Endothelial cell of hepatic sinusoid (primary cell): ENCODE results near the gene PCNX2.

ENCODE experiments used
- in situ Hi-C: cut with HindIII; loops from 2 replicates; pipeline ENCODE4 v1.10.0; 2017; ENCODE audit warnings: low sequenced_read_pairs

The PCNX2 gene

GRCh38 chr1:233065685-233066084 is 229.8 kb downstream of the PCNX2 start:
- in situ Hi-C loops = no loop called here

GRCh38 chr1:233064988-233065387 is 230.5 kb downstream of the PCNX2 start:
- in situ Hi-C loops = no loop called here

DNA sequence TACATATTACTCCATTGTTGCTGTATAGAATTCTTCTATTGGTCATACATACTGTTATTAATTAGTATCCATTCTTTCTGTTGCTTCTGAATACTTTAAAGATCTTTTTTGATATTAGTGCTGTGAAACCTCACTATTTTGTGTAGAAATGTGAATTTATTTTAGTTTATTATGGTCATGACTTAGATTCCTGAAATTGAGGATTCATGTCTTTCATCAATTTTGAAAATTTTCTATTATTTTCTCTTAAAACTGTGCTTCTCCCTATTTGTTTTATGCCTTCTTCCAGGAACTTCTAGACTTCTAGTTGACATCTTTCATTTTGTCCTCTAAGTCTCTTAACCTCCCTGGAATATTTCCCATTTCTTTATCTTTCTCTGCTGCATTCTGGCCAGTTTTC is 232.1 kb downstream of the PCNX2 start:
- in situ Hi-C loops = no loop called here

GRCh38 chr1:233061265-233061664 is 234.3 kb downstream of the PCNX2 start:
- in situ Hi-C loops = no loop called here

GRCh38 chr1:233060461-233060994 is 235.0 kb downstream of the PCNX2 start:
- in situ Hi-C loops = no loop called here

DNA sequence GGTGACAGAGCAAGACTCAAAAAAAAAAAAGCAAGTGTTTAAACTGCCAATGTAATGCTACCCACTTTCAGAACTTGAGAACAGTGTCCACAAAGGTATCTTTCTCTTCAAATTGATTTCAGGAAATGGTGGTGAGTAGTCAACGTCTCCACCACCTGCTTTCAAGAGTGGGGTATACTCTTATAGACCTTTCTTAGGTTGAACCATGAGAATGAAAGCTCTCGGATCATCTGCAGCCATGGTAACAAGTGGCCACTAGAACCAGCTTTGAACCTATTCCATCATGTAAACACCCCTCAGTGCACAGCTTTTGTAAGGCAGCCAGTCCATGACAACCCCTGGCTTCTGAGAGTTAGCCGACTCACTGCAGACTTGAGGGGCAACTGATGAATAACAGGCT is 237.7 kb downstream of the PCNX2 start:
- in situ Hi-C loops = no loop called here

DNA sequence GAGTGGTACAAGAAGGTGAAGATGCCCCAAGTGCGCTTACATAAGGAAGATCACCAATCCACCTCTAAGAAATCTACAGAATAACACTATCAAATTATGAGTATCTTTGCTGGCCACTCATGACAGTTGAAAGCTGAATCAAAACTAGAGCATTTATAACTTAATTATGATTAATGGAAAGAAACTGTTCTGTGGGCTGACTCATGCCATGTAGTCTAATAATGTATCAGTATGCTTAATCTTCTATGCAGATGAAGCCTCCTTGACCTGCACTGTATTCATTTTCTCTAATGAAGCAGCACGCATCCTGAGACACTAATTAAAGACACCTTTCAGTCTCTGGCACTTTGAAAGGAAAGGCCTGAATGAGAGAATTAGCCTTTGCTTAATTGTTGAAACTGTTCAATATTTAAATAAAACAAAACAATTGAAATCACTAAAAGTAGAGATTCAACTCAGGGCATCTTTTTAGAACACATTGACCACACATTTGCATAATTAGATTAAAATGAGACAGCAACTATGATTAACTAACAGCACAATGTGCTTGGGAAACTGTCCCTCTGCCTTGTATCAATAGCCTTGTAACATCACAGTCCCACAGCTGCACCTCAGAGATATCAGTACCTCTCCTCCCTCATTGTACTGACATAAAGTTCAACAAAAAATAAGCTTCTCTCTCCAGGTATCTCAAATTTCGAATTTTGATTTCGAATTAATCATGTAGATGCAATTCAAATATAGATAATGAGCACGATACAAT is 239.5 kb downstream of the PCNX2 start:
- in situ Hi-C loops = no loop called here

GRCh38 chr1:233045588-233045987 is 249.9 kb downstream of the PCNX2 start:
- in situ Hi-C loops = no loop called here

- in situ Hi-C loops = no loop called here
Measured at GRCh38 chr1:233042834-233043233, 252.7 kb downstream of the PCNX2 start.

DNA sequence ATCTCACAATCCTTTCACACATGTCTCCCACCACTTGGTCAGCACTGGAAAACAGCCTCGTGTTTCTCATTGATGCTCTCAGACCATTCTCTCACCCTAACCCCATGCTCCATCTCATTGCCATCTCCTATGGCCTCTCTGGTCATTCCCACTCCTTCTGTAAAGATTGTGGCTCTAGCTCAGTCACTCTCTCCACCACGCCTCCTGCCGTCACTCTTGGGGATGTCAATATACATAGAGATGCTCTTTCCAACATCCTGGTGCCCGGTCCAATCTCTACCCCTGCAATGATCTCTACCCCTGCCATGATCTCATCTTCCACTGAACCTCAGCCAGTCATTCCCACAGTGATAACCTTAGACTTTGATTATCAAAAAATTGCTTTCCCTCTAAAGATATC is 255.0 kb downstream of the PCNX2 start:
- in situ Hi-C loops = no loop called here

DNA sequence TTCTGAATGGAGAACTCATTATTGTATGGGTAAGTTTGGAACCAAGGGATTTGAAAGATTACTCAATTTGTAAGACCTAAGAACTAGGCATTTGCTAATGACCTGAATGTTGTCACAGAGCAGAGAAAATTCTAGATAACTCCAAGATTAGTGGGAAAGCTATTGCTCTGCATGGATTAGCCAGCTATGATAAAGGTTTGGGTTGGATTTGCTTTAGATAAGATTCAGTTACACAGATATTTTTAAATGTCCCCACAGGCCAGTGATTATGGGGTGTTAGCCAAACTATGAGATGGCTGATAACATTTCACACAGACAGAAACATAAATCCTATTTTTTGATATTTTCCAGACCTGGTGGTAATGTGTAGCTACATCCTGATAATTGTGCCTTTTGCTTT is 256.9 kb downstream of the PCNX2 start:
- in situ Hi-C loops = no loop called here

DNA sequence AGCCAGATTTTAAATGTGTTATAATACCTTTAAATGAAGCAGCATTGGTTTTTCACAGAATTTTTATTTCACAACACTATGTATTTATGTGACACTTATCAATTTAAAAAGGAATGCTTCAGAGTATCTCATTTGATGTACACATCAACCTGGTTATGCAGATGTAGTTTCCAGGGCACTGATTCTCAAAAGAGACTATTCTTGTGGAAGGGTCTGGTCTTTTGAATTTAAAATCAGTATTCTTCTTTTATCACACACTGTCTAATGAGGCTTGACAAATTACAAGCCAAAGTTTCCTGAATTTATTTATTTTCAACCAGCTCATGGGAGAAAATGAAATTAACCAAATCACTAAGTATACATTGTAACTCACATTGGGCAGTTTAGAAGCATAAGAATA is 257.7 kb downstream of the PCNX2 start:
- in situ Hi-C loops = no loop called here

DNA sequence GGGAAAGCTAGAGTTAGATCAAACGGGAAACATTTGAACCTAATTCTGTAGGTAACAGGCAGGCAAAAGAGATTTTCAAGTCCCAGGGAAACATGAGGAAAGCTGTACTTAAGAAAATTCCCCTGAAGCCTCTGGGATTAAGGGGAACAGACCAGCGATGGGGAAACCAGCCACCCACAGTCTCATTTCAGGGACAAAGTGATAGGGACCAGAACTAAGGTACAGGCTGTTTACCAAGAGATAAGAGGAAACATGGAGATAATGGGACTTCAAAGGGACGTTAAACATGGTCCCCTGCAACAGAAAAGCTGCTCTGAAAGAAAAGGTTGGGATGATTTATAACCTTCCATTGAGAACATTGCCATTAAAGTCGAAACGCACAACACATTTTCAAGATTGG is 260.7 kb downstream of the PCNX2 start:
- in situ Hi-C loops = no loop called here

GRCh38 chr1:233033361-233033760 is 262.2 kb downstream of the PCNX2 start:
- in situ Hi-C loops = no loop called here

DNA sequence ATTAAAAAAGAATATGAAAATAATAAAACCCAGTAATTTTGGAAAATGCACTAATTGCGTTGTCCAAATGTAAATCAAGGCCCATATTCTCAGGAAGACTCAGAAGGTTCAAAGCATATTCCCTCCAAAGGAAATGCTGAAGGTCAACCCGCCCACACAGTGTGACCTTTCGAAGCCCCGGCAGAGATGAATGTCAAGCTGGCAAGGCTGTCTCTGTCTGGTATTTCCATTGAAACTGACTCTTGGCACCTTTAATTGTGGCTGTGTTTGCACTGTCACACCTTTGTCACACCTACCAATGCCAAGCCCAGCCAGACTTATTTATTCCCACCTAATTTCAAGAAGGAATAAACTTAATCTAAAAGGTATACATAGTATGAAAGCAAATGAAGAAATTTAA is 262.6 kb downstream of the PCNX2 start:
- in situ Hi-C loops = no loop called here

- in situ Hi-C loops = no loop called here
Measured at GRCh38 chr1:233031521-233031920, 264.0 kb downstream of the PCNX2 start.

DNA sequence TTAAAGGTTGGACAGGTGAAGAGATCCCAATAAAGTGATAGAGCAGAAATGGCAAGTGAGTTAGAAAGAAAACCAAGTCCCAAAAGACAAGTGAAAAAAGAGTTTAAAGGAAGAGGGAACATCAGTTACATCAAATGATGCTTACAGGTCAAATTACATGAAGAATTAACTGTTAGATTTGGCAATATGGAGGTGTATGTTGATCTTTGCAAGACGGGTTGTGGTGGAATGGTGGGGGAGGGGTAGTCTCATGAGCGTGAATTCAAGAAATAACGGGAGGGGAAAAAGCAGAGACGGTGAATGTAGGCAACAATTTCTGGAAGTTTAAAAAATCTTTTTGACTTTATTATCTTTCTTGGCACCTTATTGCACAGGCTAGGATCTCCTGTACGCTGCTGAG is 268.5 kb downstream of the PCNX2 start:
- in situ Hi-C loops = no loop called here

DNA sequence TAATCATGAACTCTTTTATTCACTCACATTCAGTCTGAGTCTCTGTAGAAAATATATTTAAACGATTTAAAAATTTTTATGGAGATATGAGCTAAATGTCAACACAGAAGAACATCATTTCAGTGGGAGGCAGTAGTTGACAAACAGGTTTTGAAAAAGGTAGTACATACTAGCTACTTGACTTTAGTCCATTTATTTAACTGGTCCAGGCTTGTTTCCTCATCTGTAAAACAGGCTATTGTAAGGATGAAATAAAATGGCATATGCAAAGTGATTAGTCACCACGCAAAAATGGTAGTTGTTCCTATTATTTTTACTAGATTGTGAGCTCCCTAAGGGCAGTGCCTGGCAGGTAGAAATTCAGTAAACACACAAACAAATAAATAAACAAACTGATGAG is 270.0 kb downstream of the PCNX2 start:
- in situ Hi-C loops = no loop called here

DNA sequence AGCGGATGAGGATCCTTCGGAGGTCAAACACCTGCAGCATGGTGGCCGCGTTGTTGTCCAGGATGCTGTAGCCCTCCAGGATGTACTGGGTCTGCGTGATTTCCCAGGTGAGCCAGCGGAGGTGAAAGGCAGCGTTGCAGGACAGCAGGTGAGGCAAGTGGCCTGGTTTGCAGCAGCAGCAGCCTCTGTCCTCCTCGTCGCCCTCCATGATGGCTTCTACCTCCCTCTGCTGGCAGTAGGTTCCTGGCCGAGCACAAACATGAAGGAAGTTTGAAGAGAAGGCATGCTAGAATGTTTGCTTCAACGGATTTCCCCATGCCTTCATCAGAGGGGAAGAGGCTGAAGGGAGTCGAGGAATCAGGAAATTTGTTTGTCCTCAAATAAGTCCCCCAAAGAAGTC is 270.4 kb downstream of the PCNX2 start:
- in situ Hi-C loops = no loop called here

DNA sequence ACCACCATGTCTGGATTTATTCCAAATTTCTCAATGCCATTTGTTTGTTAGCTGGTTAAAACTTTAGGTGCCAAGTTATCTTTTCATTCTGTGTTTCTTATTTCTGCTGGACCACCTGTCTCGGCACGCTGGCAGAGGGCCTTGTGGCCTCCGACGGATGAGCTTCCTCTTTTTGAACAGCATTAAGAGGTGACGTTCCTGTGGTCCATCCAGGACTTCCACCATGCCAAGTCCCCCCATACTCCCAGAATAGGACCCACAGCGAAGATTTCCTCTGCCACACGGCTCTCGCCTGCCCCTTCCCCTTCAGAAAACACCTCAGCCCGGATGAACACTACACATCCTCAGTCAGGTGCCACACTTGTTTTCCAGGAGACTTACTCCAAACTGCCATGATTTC is 271.3 kb downstream of the PCNX2 start:
- in situ Hi-C loops = no loop called here

GRCh38 chr1:233022246-233022645 is 273.3 kb downstream of the PCNX2 start:
- in situ Hi-C loops = no loop called here

DNA sequence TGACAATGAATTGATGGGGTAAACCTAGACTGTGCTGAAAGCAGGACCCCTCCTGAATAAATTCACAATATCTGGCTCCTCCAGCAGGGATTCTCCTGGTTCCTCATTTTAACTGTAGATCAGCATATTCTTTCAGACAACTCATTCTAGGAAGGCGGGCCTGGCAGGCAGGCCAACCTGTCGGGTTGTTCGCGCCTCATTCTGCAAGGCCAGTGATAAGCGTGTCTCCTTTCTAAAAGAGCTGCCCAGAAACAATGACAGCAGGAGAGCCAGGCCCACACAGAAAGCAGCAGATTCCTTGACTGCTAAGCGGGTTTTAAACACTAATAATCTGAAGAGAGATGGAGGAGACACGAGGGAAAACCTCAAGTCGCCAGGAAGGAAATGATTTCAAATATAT is 275.1 kb downstream of the PCNX2 start:
- in situ Hi-C loops = no loop called here

DNA sequence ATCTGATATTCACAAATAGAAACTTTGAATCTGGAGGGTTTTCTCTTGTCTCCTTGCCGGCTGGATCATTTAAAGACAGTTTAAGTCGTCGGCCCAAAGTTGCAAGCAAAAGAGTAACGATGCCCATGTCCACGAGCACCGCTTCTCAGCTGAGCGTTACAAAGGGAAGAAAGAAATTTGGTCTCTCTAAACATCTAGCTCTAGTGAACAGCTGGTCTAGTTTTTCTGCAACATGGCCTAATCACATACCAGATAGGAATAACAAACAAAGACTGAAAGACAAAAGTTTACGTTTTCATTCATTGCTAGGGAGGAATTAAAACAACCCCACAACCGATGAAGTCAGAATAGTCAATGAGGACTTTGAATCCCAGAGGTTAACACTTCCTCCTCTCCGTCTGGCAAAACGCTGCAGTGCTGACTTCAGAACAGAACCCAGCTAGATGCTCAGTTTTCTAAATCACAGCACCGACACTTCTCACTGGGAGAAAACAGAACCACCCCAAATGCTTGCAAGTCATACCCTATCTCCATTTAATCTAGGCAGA is 275.7 kb downstream of the PCNX2 start:
- in situ Hi-C loops = no loop called here
